ENCODE data around the gene ACTN1.

GRCh38 chr14:68877993-68878575 is 101.0 kb downstream of the ACTN1 start:
- TF ChIP-seq POLR2AphosphoS5 (IDR thresholded peaks at IDR 0.05; ENCODE audit: low read depth, low read length) = no peak
- no peak for TF ChIP-seq TAF1 (IDR thresholded peaks at IDR 0.05; ENCODE audit: low read depth, low read length)
- TF ChIP-seq POLR2A (IDR thresholded peaks at IDR 0.05; ENCODE audit: low read depth, low read length) = no peak
- TF ChIP-seq PAX5 (IDR thresholded peaks at IDR 0.05; ENCODE audit: insufficient read depth, low read length, severe bottlenecking) = no peak
- no peak for TF ChIP-seq POU2F2 (IDR thresholded peaks at IDR 0.05; ENCODE audit: low read depth, low read length)
- TF ChIP-seq SPI1 (IDR thresholded peaks at IDR 0.05; ENCODE audit: low read depth, low read length) = no peak
